ENCODE data around the gene USP34. TPM values are rescaled to one million over a fixed set of nuclear protein-coding genes. Genes with fewer than 3 reads are reported as not detected.
A peak's percentile ranks its signal among the peaks of the same experiment; 100 is the strongest.
"Not testable (repeated sequence)": the region's sequence is repeated elsewhere in the genome, so short reads cannot be mapped to it uniquely, and the experiment has no call there.

USP34 gene
- total RNA-seq, 1 donor = 159 TPM

- Histone ChIP-seq H3K27me3 (ENCODE audit: insufficient read depth, low read length) (no peaks in the 10 kb centered on the region), H3K4me3 (ENCODE audit: low read length) (peak overlapping the region; percentile 81), H3K9me3 (ENCODE audit: low read depth, low read length) (no peaks in the 10 kb centered on the region), H3K4me1 (ENCODE audit: insufficient read depth, low read length) (peaks cover 54% of the 10 kb centered on the region)
Observed at GRCh38 chr2:61470122-61470951, 550 bp downstream of the USP34 start.

DNA sequence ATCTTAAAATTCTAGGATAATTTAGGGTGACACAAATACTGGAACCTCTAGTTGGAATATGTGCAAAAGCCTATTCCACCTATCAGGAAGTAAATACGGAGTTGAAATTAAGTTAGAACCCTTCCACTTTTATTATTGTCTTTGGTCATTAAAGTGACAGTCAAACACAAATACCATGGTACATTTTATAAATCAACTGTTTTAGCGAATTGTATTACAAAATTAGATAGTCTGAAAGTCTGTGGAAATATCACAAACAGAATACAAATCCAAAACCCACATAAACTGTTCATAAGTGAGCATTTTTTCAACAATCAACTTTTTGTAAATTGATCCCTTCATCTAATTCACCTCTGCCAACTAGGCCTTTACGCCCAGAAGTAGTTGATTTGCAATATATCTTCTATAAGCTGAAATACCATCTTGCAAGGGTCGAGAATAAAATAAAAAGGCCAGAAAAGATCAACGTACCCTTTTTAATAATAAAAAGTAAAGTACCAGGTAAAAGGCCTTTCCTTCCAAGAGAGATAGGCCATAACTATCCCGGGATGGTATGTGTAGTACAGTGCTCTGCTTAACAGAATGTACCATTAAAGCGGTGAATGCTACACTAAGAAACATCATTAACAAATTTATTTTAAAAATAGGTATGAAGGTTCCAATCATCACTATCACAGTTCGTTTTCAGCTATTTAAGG lies 1.3 kb downstream of the USP34 start:
- Histone ChIP-seq H3K9me3 (ENCODE audit: low read depth, low read length) (no peaks in the 10 kb centered on the region), H3K27me3 (ENCODE audit: insufficient read depth, low read length) (no peaks in the 10 kb centered on the region), H3K4me3 (ENCODE audit: low read length) (peak overlapping the region; percentile 81), H3K4me1 (ENCODE audit: insufficient read depth, low read length) (peaks cover 54% of the 10 kb centered on the region)

GRCh38 chr2:61468231-61468630 lies 2.7 kb downstream of the USP34 start:
- peaks cover 66% of the 10 kb centered on the region for H3K4me1 ChIP-seq (ENCODE audit: insufficient read depth, low read length)
- not testable (repeated sequence) for H3K4me3 ChIP-seq (ENCODE audit: low read length); H3K9me3 ChIP-seq (ENCODE audit: low read depth, low read length); H3K27me3 ChIP-seq (ENCODE audit: insufficient read depth, low read length)

- H3K4me3 ChIP-seq (ENCODE audit: low read length) = no peak overlapping the region
- H3K4me1 ChIP-seq (ENCODE audit: insufficient read depth, low read length) = peaks cover 66% of the 10 kb centered on the region
- no peaks in the 10 kb centered on the region for H3K27me3 ChIP-seq (ENCODE audit: insufficient read depth, low read length)
- no peaks in the 10 kb centered on the region for H3K9me3 ChIP-seq (ENCODE audit: low read depth, low read length)
Observed at GRCh38 chr2:61465045-61465444, 5.8 kb downstream of the USP34 start.

DNA sequence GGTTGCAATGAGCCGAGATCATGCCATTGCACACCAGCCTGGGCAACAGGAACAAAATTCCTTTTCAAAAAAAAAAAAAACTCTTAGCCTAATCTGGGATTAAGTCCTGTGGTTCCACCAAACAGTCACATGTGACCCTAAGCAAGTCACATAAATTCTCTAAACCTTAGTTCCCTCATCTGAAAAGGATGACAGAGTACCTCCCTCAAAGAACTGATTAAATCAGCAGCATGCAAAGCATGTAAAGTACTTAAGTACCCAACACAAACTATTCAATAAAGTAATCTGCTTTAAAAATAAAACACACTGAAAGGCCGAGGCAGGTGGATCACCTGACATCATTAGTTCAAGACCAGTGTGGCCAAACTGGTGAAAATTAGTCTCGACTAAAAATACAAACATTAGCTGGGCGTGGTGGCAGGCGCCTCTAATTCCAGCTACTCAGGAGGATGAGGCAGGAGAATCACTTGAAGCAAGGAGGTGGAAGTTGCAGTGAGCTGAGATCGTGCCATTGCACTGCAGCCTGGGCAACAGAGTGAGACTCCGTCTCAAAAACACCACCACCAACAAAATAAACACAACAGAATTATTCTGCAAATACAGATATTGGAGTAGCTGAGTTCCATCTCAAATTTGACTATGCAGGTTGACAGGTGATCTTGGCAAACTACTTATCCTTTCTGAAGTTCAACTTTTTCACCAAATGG lies 7.0 kb downstream of the USP34 start:
- no peak overlapping the region for H3K4me3 ChIP-seq (ENCODE audit: low read length)
- H3K27me3 ChIP-seq (ENCODE audit: insufficient read depth, low read length) = no peaks in the 10 kb centered on the region
- H3K9me3 ChIP-seq (ENCODE audit: low read depth, low read length) = no peaks in the 10 kb centered on the region
- peaks cover 63% of the 10 kb centered on the region for H3K4me1 ChIP-seq (ENCODE audit: insufficient read depth, low read length)

GRCh38 chr2:61461404-61461803 lies 9.5 kb downstream of the USP34 start:
- H3K27me3 ChIP-seq (ENCODE audit: insufficient read depth, low read length) = no peaks in the 10 kb centered on the region
- H3K4me3 ChIP-seq (ENCODE audit: low read length) = no peak overlapping the region

DNA sequence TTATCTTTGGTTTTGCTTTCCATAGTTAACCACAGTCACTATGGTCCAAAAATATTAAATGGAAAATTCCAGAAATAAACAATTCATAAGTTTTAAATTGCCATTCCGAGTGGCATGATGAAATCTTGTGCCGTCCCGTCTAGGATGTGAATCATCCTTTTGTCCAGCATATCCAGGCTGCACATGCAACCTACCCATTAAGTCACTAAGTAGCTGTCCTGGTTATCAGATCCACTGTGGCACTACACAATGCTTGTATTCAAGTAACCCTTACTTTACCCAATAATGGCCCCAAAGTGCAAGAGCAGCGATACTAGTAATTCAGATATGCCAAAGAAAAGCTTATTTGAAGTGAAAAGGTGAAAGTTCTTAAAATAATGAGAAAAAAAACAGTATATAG lies 10.7 kb downstream of the USP34 start:
- Histone ChIP-seq H3K9me3 (ENCODE audit: low read depth, low read length) (no peaks in the 10 kb centered on the region), H3K4me3 (ENCODE audit: low read length) (no peak overlapping the region), H3K27me3 (ENCODE audit: insufficient read depth, low read length) (no peaks in the 10 kb centered on the region), H3K4me1 (ENCODE audit: insufficient read depth, low read length) (peaks cover 63% of the 10 kb centered on the region)

More at GRCh38 chr2:61461404-61461803, 9.5 kb downstream of the USP34 start:
- H3K9me3 ChIP-seq (ENCODE audit: low read depth, low read length) = no peaks in the 10 kb centered on the region
- H3K4me1 ChIP-seq (ENCODE audit: insufficient read depth, low read length) = peaks cover 64% of the 10 kb centered on the region

DNA sequence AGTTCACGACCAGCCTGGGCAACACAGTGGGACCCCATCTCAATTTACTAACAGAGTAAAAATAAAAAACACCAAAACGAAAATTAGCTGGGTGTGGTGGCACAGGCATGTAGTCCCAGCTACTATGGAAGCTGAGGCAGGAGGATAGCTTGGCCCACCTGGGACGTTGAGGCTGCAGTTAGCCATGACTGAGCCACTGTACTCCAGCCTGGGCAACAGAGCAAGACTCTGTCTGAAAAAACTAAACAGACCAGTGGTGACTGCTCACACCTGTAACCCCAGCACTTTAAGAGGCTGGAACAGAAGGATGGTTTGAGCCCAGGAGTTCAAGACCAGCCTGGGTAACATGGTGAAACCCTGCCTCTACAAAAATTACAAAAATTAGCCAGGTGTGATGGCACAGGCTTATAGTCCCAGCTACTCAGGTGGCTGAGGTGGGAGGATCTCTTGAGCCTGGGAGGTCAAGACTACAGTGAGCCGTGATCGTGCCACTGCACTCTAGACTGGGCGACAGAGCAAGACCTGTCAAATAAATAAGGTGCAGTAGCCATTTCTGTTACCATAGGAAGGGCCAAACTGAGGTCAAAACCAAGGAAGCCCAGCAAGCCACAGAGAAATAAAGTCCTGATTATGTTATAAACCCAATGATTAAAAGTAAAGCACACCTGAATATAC lies 14.0 kb downstream of the USP34 start:
- Histone ChIP-seq H3K4me3 (ENCODE audit: low read length) (no peak overlapping the region), H3K27me3 (ENCODE audit: insufficient read depth, low read length) (no peaks in the 10 kb centered on the region), H3K9me3 (ENCODE audit: low read depth, low read length) (no peaks in the 10 kb centered on the region), H3K4me1 (ENCODE audit: insufficient read depth, low read length) (peaks cover 53% of the 10 kb centered on the region)

DNA sequence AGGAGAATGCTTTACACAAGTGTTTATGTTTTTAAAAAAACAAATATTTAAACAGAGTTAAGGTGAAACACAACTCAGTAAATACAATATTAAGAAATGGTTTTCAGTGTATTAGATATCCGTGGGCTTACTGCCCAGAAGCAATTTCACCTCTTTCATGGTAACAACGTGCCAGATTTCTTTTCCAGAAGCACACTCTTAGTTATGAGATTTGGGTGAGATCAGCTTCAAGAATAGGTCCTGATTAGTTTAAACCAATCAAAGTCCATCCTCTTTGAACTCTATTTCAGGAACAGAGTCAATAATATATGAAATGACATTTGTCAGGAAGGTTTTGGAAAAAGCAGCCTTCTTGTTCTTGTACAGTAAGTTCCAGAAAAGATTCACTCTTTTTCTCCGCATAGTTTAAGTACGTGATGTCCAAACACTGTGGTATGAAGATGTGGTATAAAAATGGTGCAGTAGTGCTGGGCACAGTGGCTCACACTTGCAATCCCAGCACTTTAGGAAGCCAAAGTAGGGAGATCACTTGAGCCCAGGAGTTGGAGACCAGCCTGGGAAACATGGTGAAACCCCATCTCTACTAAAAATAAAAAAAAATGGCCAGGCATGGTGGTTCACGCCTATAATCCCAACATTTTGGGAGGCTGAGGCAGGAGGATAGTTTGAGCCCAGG lies 14.7 kb downstream of the USP34 start:
- Histone ChIP-seq H3K9me3 (ENCODE audit: low read depth, low read length) (no peaks in the 10 kb centered on the region), H3K4me3 (ENCODE audit: low read length) (no peak overlapping the region), H3K27me3 (ENCODE audit: insufficient read depth, low read length) (no peaks in the 10 kb centered on the region), H3K4me1 (ENCODE audit: insufficient read depth, low read length) (peaks cover 53% of the 10 kb centered on the region)

DNA sequence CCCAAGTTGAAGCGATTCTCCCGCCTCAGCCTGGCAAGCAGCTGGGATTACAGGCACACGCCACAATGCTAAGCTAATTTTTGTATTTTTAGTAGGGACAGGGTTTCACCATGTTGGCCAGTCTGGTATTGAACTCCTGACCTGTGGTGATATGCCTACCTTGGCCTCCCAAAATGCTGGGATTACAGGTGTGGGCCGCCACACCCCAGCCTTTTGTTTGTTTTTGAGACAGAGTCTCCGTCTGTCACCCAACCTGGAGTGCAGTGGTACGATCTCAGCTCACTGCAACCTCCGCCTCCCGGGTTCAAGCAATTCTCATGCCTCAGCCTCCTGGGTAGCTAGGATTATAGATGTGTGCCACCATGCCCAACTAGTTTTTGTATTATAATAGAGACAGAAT lies 15.9 kb downstream of the USP34 start:
- not testable (repeated sequence) for H3K4me3 ChIP-seq (ENCODE audit: low read length); H3K27me3 ChIP-seq (ENCODE audit: insufficient read depth, low read length); H3K9me3 ChIP-seq (ENCODE audit: low read depth, low read length)
- peaks cover 50% of the 10 kb centered on the region for H3K4me1 ChIP-seq (ENCODE audit: insufficient read depth, low read length)

GRCh38 chr2:61454383-61454782 lies 16.5 kb downstream of the USP34 start:
- peaks cover 47% of the 10 kb centered on the region for H3K4me1 ChIP-seq (ENCODE audit: insufficient read depth, low read length)
- no peak overlapping the region for H3K4me3 ChIP-seq (ENCODE audit: low read length)
- H3K27me3 ChIP-seq (ENCODE audit: insufficient read depth, low read length) = no peaks in the 10 kb centered on the region
- H3K9me3 ChIP-seq (ENCODE audit: low read depth, low read length) = no peaks in the 10 kb centered on the region

GRCh38 chr2:61452392-61452791 lies 18.5 kb downstream of the USP34 start:
- H3K4me1 ChIP-seq (ENCODE audit: insufficient read depth, low read length) = peaks cover 31% of the 10 kb centered on the region
- no peak overlapping the region for H3K4me3 ChIP-seq (ENCODE audit: low read length)
- no peaks in the 10 kb centered on the region for H3K27me3 ChIP-seq (ENCODE audit: insufficient read depth, low read length)
- H3K9me3 ChIP-seq (ENCODE audit: low read depth, low read length) = no peaks in the 10 kb centered on the region

- H3K4me1 ChIP-seq (ENCODE audit: insufficient read depth, low read length) = peaks cover 19% of the 10 kb centered on the region
- H3K4me3 ChIP-seq (ENCODE audit: low read length) = no peak overlapping the region
- H3K9me3 ChIP-seq (ENCODE audit: low read depth, low read length) = no peaks in the 10 kb centered on the region
- no peaks in the 10 kb centered on the region for H3K27me3 ChIP-seq (ENCODE audit: insufficient read depth, low read length)
Observed at GRCh38 chr2:61451178-61451577, 19.7 kb downstream of the USP34 start.

DNA sequence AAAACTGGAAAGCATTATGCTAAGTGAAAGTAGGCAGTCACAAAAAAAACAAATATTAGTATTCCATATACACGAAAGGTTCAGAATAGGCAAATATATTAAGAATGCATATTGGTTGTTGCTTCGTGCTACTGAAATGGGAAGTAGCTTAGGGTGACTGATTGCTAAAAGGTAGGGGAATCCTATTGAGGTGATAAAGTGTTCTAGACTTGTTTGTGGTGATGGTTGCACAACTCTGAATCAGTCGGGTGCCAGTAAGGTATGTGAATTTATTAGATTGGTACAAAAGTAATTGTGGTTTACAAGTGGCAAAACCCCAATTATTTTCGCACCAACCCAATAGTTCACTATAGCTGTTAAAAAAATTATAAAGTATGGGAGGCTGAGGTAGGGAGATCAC lies 20.7 kb downstream of the USP34 start:
- peaks cover 22% of the 10 kb centered on the region for H3K4me1 ChIP-seq (ENCODE audit: insufficient read depth, low read length)
- H3K4me3 ChIP-seq (ENCODE audit: low read length) = no peak overlapping the region
- H3K9me3 ChIP-seq (ENCODE audit: low read depth, low read length) = no peaks in the 10 kb centered on the region
- no peaks in the 10 kb centered on the region for H3K27me3 ChIP-seq (ENCODE audit: insufficient read depth, low read length)

Data from mononuclear cell (primary cell).